ENCODE measurements around the gene NUTM1. TPM values are rescaled to one million over a fixed set of nuclear protein-coding genes. Genes with fewer than 3 reads are reported as not detected.
"Not testable (repeated sequence)": the region's sequence is repeated elsewhere in the genome, so short reads cannot be mapped to it uniquely, and the experiment has no call there.

NUTM1 gene
- total RNA-seq, 1 donor from 2014 or later, result not detected

- Mint-ChIP-seq H3K27me3 (no peaks in the 10 kb centered on the region), H3K4me3 (peak overlapping the region; percentile 86), H3K27ac (peak overlapping the region; percentile 55), H3K9me3 (no peaks in the 10 kb centered on the region), H3K36me3 (peaks cover 15% of the 10 kb centered on the region), H3K4me1 (ENCODE audit: unreplicated experiment) (peaks cover 11% of the 10 kb centered on the region)
- TF ChIP-seq CTCF (conservative IDR thresholded peaks at IDR 0.05), result no peak
- DNase-seq (ENCODE audit: extremely low spot score, unreplicated experiment), result no peak
These were observed 4.8 kb upstream of the NUTM1 start for GRCh38 chr15:34338347-34338746.

GRCh38 chr15:34339946-34340345, 3.2 kb upstream of the NUTM1 start:
- peak overlapping the region; percentile 70 for H3K4me3 Mint-ChIP-seq
- H3K9me3 Mint-ChIP-seq, result no peaks in the 10 kb centered on the region
- no peak for DNase-seq (ENCODE audit: extremely low spot score, unreplicated experiment)
- peaks cover 15% of the 10 kb centered on the region for H3K36me3 Mint-ChIP-seq
- no peaks in the 10 kb centered on the region for H3K27me3 Mint-ChIP-seq
- no peak for TF ChIP-seq CTCF (conservative IDR thresholded peaks at IDR 0.05)
- H3K27ac Mint-ChIP-seq, result peak overlapping the region; percentile 25
- peaks cover 11% of the 10 kb centered on the region for H3K4me1 Mint-ChIP-seq (ENCODE audit: unreplicated experiment)

- Mint-ChIP-seq H3K36me3 (peaks cover 15% of the 10 kb centered on the region), H3K27ac (peak overlapping the region; percentile 74), H3K4me1 (ENCODE audit: unreplicated experiment) (peaks cover 11% of the 10 kb centered on the region), H3K9me3 (no peaks in the 10 kb centered on the region), H3K4me3 (no peak overlapping the region), H3K27me3 (peaks cover 4% of the 10 kb centered on the region)
- no peak for TF ChIP-seq CTCF (conservative IDR thresholded peaks at IDR 0.05)
- no peak for DNase-seq (ENCODE audit: extremely low spot score, unreplicated experiment)
These were observed 1.5 kb upstream of the NUTM1 start for GRCh38 chr15:34341381-34342212.

- not testable (repeated sequence) for DNase-seq (ENCODE audit: extremely low spot score, unreplicated experiment); H3K4me3 Mint-ChIP-seq; H3K27me3 Mint-ChIP-seq; H3K9me3 Mint-ChIP-seq
- Mint-ChIP-seq H3K4me1 (ENCODE audit: unreplicated experiment) (peaks cover 11% of the 10 kb centered on the region), H3K36me3 (peaks cover 15% of the 10 kb centered on the region), H3K27ac (peak overlapping the region; percentile 73)
These were observed 840 bp upstream of the NUTM1 start for GRCh38 chr15:34342213-34342736.

- Mint-ChIP-seq H3K27me3 (peaks cover 4% of the 10 kb centered on the region), H3K4me1 (ENCODE audit: unreplicated experiment) (no peaks in the 10 kb centered on the region)
These were observed 5.0 kb downstream of the NUTM1 start for GRCh38 chr15:34347951-34348638.

More at GRCh38 chr15:34347951-34348638, 5.0 kb downstream of the NUTM1 start:
- H3K27ac Mint-ChIP-seq, result no peak overlapping the region
- no peak for DNase-seq (ENCODE audit: extremely low spot score, unreplicated experiment)
- H3K4me3 Mint-ChIP-seq, result no peak overlapping the region
- peaks cover 4% of the 10 kb centered on the region for H3K36me3 Mint-ChIP-seq
- no peak for TF ChIP-seq CTCF (conservative IDR thresholded peaks at IDR 0.05)
- H3K9me3 Mint-ChIP-seq, result no peaks in the 10 kb centered on the region

Data from type B pancreatic cell (in vitro differentiated cells).